ENCODE results near the gene KIF21A.

GRCh38 chr12:39329018-39329417, 113.9 kb downstream of the KIF21A start:
- TF ChIP-seq CTCF (conservative IDR thresholded peaks at IDR 0.05 in 1 of 2, IDR thresholded peaks at IDR 0.05 in 1 of 2; ENCODE audit: extremely low read depth in 1 of 2, insufficient read depth in 1 of 2, low read depth in 1 of 2, low read length in 2 of 2): no peak
- no peak for TF ChIP-seq EZH2 (IDR thresholded peaks at IDR 0.05; ENCODE audit: borderline replicate concordance, low read length)
